PC-9 (cell line): Measurements from ENCODE around the gene SSBP4.

ENCODE experiments used
- EZH2 ChIP-seq: fragments of 200-600 bp; sonication (generic); IDR thresholded peaks from 2 replicates; pipeline ENCODE4 v1.8.0; 2017; ENCODE audit warnings: antibody characterized with exemption, low read depth
- TF ChIP-seq, protein P1 (sequence below): fragments of 200-600 bp; sonication (generic); conservative IDR thresholded peaks from 2 replicates; pipeline ENCODE4 v1.6.1; 2017; ENCODE audit warnings: mixed run types, antibody characterized with exemption, mild to moderate bottlenecking, moderate library complexity

DNA sequence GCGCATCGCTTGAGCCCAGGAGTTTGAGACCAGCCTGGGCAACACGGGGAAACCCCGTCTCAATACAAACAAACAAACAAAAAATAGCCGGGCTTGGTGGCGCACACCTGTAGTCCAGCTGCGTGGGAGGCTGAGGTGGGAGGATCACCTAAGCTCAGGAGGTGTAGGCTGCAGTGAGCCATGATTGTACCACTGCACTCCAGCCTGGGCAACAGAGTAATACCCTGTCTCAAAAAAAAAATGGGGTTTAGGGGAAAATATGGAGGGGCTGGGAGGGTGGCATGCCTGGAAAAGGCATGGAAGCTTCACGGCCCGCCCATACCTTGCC, 20.7 kb downstream of the SSBP4 start:
- TF ChIP-seq, protein P1, sequence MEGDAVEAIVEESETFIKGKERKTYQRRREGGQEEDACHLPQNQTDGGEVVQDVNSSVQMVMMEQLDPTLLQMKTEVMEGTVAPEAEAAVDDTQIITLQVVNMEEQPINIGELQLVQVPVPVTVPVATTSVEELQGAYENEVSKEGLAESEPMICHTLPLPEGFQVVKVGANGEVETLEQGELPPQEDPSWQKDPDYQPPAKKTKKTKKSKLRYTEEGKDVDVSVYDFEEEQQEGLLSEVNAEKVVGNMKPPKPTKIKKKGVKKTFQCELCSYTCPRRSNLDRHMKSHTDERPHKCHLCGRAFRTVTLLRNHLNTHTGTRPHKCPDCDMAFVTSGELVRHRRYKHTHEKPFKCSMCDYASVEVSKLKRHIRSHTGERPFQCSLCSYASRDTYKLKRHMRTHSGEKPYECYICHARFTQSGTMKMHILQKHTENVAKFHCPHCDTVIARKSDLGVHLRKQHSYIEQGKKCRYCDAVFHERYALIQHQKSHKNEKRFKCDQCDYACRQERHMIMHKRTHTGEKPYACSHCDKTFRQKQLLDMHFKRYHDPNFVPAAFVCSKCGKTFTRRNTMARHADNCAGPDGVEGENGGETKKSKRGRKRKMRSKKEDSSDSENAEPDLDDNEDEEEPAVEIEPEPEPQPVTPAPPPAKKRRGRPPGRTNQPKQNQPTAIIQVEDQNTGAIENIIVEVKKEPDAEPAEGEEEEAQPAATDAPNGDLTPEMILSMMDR: no peak
- no peak for TF ChIP-seq EZH2
